ENCODE data around the gene CDCP1.

CDCP1 gene, protein sequence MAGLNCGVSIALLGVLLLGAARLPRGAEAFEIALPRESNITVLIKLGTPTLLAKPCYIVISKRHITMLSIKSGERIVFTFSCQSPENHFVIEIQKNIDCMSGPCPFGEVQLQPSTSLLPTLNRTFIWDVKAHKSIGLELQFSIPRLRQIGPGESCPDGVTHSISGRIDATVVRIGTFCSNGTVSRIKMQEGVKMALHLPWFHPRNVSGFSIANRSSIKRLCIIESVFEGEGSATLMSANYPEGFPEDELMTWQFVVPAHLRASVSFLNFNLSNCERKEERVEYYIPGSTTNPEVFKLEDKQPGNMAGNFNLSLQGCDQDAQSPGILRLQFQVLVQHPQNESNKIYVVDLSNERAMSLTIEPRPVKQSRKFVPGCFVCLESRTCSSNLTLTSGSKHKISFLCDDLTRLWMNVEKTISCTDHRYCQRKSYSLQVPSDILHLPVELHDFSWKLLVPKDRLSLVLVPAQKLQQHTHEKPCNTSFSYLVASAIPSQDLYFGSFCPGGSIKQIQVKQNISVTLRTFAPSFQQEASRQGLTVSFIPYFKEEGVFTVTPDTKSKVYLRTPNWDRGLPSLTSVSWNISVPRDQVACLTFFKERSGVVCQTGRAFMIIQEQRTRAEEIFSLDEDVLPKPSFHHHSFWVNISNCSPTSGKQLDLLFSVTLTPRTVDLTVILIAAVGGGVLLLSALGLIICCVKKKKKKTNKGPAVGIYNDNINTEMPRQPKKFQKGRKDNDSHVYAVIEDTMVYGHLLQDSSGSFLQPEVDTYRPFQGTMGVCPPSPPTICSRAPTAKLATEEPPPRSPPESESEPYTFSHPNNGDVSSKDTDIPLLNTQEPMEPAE

DNA sequence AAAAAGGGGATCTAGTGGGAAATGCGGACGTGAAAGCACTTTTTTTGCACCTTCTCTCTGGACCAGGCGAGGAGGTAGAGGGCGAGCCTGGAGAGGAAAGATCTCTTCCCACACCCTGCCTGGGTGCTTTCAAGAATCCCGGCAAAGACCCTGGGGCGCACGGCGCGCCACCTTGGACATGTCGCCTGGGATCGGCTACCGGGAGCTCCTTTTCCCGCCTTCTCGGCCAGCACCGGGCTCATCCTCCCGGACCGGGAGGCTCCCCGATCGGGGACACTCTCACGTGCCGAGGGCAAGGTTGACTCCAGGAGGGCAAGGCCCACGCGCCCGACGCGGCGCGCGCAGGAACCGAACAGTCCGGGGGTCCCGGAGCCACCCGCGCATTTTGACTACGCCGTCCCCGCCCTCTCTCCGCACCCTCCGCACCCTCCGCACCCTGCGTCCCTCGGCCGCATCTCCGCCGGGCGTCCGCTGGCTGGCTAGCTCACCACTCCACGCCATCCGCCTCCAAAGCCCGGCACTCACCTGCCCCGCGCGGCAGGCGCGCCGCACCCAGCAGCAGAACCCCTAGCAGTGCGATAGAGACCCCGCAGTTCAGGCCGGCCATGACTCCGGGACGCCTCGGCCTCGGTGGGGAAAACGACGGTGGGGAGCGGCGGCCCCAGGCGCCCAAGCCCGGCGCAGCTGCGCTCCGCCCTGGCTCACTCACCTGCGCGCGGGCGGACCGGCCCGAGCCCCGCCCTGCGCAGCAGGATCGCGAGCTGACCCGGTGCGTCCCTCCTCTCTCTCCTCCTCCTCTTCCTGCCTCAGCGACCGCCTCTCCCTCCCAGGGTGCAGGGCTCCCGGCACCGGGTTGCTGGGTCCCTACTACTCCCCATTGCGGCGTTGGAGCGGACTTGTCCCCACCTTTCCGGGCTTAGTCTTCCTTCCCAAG lies at the start of gene CDCP1:
TSS of gene CDCP1 (minus strand) at position 698 of the 934 bp plus-strand sequence. CDS start at position 607, 91 bp downstream.
- no peak for FAIRE-seq

DNA sequence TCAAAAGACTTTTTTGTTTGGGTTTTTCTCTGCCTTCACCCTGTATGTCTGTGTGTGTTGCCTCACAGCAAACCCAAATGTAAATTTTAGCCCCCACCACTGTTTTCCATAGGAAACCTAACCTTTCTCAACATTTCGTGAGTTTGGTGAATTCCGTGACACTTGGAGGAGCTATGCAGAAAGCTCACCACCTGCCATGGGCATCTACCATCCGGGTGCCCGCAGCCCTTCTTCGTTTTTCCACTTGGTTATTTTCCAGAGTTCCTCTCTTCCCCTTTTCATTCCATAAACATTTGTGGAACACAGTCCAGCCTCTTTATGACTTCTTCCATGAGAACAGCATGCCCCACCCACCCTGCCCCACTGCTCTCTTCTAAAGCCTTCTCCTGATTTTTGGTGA lies 48.6 kb upstream of the CDCP1 start:
- no peak for FAIRE-seq

DNA sequence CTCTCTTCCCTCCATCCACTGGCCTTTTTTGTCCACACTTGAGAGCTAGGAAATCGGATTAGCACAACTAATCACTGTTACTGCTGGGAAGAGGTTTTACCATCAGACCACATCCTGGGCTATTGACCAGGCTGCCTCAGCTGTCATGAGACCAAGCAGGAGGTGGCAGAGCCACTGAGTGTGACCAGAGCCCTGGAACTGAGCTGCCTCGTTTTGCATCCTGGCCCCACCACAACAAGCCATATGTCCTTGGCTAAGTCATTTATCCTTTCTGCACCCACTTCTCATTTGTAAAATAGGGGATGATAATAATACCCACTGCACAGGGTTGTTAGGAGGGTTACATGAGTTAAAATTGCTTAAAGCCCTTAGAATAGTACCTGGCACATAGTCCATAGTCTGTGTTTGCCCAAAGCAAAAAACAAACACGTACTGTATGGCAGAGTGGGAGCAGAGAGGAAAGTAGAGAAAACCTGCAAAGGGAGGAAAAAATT lies 45.8 kb upstream of the CDCP1 start:
- no peak for FAIRE-seq

DNA sequence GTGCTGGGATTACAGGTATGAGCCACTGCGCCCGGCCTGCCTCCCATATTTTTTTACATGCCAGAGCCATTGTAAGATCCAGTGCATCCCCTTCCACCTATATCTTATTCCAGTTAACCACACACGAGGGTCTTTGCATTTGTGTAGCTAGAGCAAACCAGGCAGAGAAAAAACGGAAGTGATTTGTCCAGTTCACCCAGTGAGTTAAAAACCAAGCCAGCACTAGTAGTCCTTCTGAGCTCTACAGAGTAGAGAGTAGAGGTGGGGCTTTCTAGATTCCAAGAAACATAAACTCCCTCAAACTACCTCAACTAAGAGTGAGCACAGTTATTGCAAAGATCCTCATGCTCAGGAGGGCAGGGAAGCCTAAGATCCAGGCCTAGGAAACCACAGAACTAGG lies 45.2 kb upstream of the CDCP1 start:
- no peak for FAIRE-seq

DNA sequence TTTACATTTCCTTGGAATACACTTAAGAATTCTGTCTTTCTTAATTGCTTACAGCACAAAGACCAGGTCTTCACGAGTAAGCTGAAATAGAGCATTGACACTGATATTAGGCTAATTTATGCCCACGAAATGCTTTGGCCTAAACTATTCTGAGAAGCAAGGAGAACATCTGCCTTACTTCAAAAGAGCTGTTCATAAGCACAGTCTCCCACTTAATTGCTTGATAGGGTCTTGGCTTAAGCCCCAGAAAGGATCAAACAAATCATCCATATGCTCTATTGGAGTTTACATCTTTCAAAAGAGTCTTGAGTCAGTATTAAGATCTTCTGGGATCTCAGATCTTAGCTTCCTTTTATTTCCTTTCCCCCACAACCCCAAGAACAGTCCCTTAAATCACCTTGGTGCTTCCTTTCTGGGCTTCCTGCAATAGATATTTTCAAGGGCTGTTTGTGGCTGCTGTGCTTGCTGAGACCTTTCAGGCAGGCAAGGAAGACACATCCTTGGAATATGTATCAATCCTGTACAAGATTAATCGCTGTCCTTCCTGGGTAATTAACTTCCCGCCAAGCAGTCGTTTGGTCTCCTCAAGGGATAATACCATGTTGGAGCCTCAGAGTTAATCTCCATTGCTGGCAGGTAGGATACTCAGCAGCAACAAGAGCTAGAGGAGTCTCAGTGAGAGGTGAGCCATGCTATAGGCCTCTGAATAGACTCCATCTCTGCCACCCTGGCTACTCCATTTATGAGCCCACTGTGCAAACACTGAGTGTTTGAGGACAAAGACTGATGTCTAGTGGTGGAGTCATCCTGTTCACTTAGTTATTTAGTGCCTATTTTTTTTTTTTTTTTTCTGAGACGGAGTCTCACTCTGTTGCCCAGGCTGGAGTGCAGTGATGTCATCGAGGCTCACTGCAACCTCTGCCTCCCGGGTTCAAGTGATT lies 42.8 kb upstream of the CDCP1 start:
- no peak for FAIRE-seq

DNA sequence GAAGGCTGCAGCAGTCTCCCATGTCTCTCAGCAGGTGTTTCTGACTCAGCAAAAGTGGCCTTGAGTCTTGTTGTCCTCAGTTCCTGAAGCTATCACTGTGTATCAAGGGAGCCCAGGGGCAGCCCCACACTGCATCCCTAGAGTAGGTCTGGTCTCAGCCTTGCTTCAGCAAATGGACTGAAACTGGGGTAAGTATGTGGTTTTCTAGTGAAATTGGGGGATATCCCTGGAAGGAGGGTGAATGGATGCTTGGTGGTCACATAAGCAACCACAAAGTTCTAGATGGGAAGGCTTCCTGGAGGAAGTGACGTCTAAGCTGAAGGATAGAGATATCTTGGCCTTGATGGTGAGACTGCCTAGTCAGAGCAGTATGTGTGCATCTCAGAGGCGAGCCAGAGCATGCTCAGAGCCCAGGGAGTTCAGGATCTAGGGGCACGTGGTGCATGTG lies 41.5 kb upstream of the CDCP1 start:
- no peak for FAIRE-seq

DNA sequence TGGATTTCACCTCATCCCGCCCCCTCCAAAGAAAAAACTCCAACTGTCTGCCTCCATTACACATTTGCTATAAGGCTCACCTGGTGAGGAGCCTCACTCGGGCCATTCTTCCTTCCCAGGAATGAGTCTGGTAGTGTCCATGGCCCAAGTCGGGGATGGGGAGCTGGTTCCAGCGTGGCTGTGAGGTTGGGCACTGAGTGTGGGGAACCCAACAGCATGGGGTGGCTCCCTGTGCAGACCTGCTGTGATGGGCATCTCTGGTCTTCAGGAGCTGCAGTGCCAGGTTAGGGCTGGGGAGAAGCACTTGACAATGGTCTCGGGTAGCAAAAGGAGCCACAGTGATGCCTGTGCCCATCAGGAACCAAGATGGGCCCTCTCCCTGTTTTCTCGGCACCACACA lies 40.7 kb upstream of the CDCP1 start:
- no peak for FAIRE-seq

DNA sequence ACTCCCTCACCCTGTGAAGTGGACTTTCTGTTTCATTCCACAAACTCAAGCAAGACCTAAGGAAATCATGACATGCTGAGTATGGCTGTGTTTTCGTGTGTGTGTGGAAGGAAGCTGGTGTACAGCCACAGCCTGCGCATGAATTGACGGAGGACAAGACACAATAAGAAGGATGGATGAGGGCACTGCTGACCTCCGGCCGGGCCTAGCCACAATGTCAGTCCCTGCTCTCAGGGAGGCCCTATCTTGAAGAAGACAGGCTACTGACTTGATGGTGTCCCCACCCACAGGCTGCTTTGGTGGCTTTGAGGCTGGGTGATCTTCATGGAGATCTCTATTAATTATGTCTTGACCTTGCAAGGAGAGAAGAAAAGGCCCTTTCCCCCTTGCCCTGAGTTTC lies 39.3 kb upstream of the CDCP1 start:
- FAIRE-seq, result no peak

DNA sequence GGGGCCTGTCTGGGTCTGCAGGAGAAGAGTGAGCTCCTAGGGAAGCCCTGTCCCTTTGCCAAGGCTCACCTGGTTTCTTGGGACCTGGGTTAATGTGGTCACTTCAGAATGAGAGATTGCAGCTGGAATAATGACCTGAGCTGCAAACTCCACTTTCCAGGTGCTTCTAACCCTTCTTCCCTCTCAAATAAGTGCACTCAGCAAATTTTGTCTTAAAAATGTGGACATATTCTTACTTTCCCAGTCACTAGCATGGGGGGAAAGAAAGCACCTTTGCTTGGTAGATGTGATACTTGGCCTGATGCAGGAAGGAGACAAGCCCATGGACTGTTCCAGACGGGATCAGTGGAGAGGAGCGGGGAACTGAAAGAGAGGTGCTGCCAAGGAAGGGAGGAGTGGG lies 38.9 kb upstream of the CDCP1 start:
- no peak for FAIRE-seq

DNA sequence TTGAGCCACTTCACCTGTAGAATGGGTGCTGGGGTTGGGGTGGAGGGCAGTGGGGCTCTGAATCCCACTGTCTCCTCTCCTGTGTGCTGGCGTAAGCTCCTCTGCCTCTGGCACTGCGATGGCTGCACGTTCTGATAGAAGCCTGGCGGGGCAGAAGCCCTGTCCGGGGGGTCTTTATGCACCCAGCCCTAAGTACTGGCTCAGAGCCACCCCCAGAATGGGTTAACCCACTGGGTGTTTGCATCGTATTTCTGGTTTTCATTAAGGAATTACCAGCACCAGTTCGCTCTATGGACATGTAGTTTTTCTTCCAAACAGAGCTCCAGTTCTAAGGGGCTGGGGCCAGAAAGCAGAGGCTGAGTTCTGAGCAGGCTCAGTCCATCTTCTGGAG lies 37.7 kb upstream of the CDCP1 start:
- FAIRE-seq, result no peak

DNA sequence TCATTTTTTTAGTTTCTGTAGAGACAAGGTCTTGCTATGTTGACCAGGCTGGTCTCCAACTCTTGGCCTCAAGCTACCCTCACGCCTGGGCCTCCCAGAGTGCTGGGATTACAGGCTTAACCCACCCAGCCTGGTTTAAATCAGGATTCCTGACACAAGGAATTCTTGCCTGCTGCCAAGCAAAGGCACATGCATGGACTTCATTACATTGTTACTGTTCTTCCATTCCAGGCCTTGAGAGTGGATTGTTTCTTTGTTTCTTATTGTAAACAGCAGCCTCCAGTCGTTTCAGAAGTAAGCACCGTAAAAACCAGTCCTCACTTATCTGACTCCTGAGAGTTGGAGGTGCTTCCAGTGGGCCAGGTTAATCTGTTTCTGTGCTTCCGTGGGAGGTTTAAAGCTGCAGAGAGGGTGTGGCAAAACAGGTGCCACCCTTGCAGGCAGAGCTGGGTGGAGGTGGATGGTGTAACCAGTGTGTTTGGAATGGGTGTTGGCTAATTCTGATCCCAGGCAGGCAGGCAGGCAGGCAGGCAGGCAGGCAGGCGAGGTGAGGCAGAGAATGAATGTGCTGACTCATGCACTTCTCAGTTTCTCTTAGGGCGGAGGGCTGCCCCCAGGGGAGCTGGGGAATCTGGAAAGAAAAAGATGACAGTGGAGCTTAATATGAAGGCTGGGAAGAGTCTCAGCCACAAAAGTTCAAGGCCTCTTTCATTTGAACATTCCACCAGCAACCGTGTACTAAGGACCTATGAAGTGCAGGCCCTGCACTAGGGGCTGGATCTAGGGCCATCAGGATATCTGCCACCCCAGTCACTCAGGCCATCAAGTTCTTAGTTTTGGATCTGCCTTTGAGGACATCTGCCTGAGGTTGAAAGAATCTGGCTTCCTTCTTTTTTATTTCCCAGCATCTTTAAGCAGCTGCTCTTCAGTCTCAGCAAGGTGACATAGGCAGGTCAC lies 37.0 kb upstream of the CDCP1 start:
- FAIRE-seq, result no peak

DNA sequence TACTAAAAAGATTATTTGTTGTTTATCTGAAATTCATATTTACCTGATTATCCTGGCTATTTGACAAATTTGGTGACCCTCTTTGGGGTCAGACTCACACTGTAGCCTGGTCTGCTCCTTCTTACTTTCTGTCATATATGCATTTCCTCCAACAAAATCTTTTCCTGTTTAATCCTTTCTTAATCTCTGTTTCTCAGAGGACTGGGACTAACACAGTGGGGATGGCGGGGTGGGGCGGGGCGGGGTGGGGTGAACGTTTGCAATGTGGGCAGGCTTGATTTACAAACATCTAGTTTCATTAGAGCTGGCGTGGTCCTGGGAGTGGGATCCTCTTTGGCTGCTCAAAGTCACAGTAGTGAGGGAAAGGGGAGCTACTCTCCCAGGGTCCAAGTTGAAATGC lies 35.3 kb upstream of the CDCP1 start:
- no peak for FAIRE-seq

DNA sequence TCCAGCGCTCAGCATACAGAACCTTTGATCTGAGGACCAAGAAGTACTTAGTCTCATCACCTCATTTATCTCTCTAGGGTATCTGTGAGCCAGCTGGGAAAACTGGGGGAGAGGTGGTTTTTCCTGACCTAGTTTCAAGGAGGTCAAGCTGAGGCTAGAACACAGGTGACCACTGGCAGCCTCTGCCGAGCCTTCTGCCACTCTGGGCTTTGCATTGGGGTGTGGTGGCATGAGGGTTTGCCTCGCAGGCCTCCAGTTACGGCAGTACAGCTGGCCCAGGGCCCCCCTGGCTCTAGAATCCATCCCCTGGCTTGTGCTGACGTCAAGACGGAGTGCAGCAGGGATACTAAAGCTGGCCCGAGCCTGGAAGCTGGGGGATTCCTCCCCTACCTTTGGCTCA lies 34.7 kb upstream of the CDCP1 start:
- FAIRE-seq, result no peak

DNA sequence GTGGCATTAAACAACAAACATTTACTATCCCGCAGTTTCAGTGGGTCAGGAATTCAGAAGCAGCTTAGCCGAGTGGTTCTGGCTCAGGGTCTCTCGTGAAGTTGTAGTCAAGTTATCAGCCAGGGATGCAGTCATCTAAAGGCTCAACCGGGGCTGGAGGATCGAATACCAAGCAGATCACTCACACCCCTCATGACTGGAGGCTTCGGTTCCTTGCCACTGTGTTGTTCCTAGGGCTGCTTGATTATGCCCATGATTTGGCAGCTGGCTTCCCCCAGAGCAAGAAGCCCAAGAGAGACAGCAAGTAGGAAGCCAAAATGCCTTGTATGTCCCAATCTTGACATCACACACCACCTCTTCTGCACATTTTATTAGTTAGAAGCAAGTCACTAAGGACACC lies 33.9 kb upstream of the CDCP1 start:
- no peak for FAIRE-seq

DNA sequence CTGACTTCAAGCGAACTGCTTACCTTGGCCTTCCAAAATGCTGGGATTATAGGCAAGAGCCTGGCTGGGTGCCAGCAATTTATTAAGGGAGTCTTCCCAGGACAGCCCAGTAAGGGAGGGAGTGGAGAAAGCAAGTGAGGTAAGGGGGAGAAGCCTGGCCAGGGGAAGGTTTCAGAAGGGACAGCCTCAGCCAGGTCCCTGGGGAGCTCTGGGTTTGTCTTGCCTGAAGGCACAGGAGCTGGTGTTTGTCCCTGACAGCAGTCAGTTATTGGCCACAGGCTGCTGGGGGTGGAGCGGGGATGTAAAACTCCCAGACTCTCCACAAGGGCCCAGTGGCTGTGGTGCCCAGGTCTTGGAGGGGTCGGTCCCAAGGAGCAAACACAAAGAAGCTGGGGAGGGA lies 33.0 kb upstream of the CDCP1 start:
- FAIRE-seq, result no peak

DNA sequence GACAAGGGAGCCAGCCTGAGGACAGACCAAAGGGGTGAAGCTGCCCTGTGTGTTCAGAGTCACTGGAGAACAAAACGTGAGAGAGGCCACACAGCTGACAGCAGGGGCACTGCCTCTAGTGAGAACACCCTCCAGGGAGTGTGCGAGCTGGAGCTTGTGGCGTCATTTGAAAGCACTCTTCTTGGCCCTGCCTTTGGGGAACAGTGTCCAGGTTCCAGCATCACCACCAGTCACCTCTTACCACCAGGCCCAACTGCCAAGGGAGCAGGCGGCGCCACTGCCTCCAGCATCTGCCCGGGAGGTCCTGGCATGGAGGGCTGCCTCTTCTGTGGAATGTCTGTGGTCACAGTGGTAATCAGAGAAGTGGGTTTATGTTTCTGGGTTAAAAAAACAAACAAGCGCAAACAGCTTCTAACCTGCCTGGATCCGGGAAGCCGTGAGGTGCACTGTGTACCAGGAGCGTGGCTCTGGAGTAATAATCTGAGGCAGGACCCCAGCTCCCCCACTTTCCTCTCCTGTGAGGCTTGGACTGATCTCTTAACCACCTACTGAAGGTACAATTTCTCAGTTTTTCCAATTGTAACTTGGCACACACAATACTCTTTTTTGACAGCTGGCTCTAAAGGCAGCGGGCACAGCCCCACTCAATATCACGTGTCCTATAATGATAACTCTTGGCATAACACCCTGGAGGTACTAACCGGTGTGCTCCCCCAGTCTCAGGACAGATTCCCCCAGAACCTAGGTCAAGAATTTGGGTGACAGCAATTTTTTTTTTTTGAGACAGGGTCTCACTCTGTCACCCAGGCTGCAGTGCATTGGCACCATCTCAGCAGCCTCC lies 32.2 kb upstream of the CDCP1 start:
- FAIRE-seq, result no peak

DNA sequence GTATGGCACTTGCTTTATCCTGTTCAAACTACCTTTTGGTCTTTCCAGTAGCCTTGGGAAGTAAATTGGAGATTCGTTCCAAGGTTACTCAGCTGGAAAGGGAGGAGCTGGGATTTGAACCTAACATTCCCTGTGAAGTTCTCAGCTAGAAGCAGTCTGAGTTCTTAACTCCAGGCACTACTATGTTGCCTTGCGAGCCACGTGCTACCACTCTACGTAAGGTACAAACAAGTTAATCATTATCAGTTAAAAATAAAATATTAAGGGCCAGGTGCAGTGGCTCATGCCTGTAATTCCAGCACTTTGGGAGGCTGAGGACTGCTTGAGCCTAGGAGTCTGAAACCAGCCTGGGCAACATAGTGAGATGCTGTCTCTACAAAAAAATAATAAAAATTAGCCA lies 30.7 kb upstream of the CDCP1 start:
- FAIRE-seq, result no peak

DNA sequence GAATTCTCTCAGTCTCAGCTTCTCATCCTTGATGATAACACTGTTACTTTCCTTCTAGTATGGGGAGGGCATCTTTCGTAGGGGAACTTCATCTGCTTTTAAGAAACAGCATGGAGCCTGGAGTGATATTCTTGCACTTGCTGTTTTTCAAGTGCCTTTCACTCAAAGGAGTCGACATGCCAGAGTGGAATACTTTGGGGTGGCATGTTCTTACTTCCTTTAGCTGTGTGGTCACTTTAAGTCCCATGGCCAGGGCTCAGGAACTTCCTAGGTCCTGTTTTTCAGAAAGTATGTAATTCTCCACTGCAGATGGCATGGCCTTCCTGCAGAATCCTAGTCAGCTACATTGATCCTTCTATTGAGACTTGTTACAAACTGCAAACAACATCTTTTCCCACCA lies 28.1 kb upstream of the CDCP1 start:
- FAIRE-seq, result no peak

DNA sequence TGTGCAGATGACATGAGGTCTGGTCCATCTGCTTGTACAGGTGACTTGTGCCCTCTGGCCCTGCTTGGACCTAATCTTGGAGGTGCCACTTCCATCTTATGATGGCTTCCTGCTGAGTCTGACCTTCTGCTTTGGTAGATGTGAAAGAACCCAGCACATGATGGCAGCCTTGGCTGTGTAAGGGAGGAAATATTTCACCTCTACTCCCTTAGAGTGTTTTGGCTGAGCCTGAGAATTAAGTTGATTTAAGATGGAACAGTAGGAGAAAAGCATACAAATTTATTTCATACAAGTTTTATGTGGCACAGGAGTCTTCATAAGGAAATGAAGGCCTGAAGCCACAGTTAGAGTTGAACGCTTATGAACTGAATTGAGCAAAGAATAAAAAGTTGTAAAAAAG lies 27.6 kb upstream of the CDCP1 start:
- no peak for FAIRE-seq
